Forelimb muscle (tissue), 1 donor: ENCODE data around the gene APOL5. TPM values are rescaled to one million over a fixed set of nuclear protein-coding genes. Genes with fewer than 3 reads are reported as not detected.
A peak's percentile ranks its signal among the peaks of the same experiment; 100 is the strongest.
"Not testable (repeated sequence)": the region's sequence is repeated elsewhere in the genome, so short reads cannot be mapped to it uniquely, and the experiment has no call there.

ENCODE experiments used
- DNase-seq: peaks from one replicate; pipeline ENCODE4 v3.0.0-alpha.2; 2013; ENCODE audit warnings: low read depth
- polyA plus RNA-seq: library from polyadenylated mRNA; unstranded; fragments of 120-200 nt; gene quantifications from one replicate; pipeline ENCODE4 v1.2.1, GENCODE V29; 2013; ENCODE audit not compliant: insufficient read length

The APOL5 gene
- polyA plus RNA-seq, 1 donor: 1.5 TPM

GRCh38 chr22:35711336-35711735 is 6.3 kb upstream of the APOL5 start:
- no peak for DNase-seq

- DNase-seq: no peak
These were observed 5.0 kb upstream of the APOL5 start for GRCh38 chr22:35712672-35713071.

- no peak for DNase-seq
These were observed 1.7 kb downstream of the APOL5 start for GRCh38 chr22:35719212-35719875.

GRCh38 chr22:35721960-35722359 is 4.3 kb downstream of the APOL5 start:
- no peak for DNase-seq

- DNase-seq: no peak
These were observed 7.8 kb downstream of the APOL5 start for GRCh38 chr22:35725521-35725920.

- DNase-seq: no peak
These were observed 8.7 kb downstream of the APOL5 start for GRCh38 chr22:35726398-35726797.

- no peak for DNase-seq
These were observed 9.3 kb downstream of the APOL5 start for GRCh38 chr22:35726933-35727332.

GRCh38 chr22:35727436-35727835 is 9.8 kb downstream of the APOL5 start:
- DNase-seq: no peak

- DNase-seq: no peak
These were observed 11.1 kb downstream of the APOL5 start for GRCh38 chr22:35728639-35729308.

- DNase-seq: no peak
These were observed 11.6 kb downstream of the APOL5 start for GRCh38 chr22:35729309-35729698.

- DNase-seq: no peak
These were observed 13.6 kb downstream of the APOL5 start for GRCh38 chr22:35731321-35731720.

GRCh38 chr22:35732116-35732515 is 14.4 kb downstream of the APOL5 start:
- DNase-seq: no peak

- no peak for DNase-seq
These were observed 15.4 kb downstream of the APOL5 start for GRCh38 chr22:35733036-35733435.

- peak; percentile 89 for DNase-seq
These were observed 16.3 kb downstream of the APOL5 start for GRCh38 chr22:35733791-35734516.

GRCh38 chr22:35734517-35734827 is 16.8 kb downstream of the APOL5 start:
- DNase-seq: no peak

- peak; percentile 61 for DNase-seq
These were observed 17.9 kb downstream of the APOL5 start for GRCh38 chr22:35735542-35735941.

GRCh38 chr22:35736166-35736565 is 18.5 kb downstream of the APOL5 start:
- no peak for DNase-seq

GRCh38 chr22:35736701-35737100 is 19.0 kb downstream of the APOL5 start:
- DNase-seq: no peak

GRCh38 chr22:35737886-35738285 is 20.2 kb downstream of the APOL5 start:
- not testable (repeated sequence) for DNase-seq

- no peak for DNase-seq
These were observed 21.6 kb downstream of the APOL5 start for GRCh38 chr22:35739076-35739930.

- no peak for DNase-seq
These were observed 22.3 kb downstream of the APOL5 start for GRCh38 chr22:35739931-35740380.

- no peak for DNase-seq
These were observed 22.9 kb downstream of the APOL5 start for GRCh38 chr22:35740616-35741015.
